Measurements from ENCODE around the gene TSC2. TPM values are rescaled to one million over a fixed set of nuclear protein-coding genes. Genes with fewer than 3 reads are reported as not detected.

TSC2 gene
- total RNA-seq, 1 experiment from 2014 or later = 166 TPM

- no peaks in the 10 kb centered on the region for H3K4me1 ChIP-seq (replicated peaks; ENCODE audit: insufficient read depth)
- 0 out of 2 replicates have a peak, but pooled peaks cover 3% of the 10 kb centered on the region for H3F3A ChIP-seq (ENCODE audit: insufficient read depth, low read depth)
- DNase-seq = no peak
- no peaks in the 10 kb centered on the region for H3K9me3 ChIP-seq (ENCODE audit: insufficient read depth, low read depth)
- ChIA-PET CTCF (no interaction called here), POLR2A (ENCODE audit: unreplicated experiment) (no interaction called here)
- no peak overlapping the region for H3K4me2 ChIP-seq
- H3K27ac ChIP-seq = no peak overlapping the region
- H3K4me3 ChIP-seq = no peak overlapping the region
- intact Hi-C loops (cut with micrococcal nuclease; ENCODE audit: unreplicated experiment) = no loop called here
- no TSS peak for BruUV-seq (replicated peaks)
- H3K36me3 ChIP-seq (ENCODE audit: low read depth) = no peaks in the 10 kb centered on the region
- TF ChIP-seq CTCF (conservative IDR thresholded peaks at IDR 0.05) (no peak), EZH2 (IDR thresholded peaks at IDR 0.05; ENCODE audit: low read depth) (no peak)
- H4K20me1 ChIP-seq (ENCODE audit: insufficient read depth) = no peaks in the 10 kb centered on the region
- no peaks in the 10 kb centered on the region for H3K79me2 ChIP-seq (ENCODE audit: low read depth)
- H2AFZ ChIP-seq = no peak overlapping the region
- no peaks in the 10 kb centered on the region for H3K27me3 ChIP-seq (ENCODE audit: insufficient read depth, low read depth)
- no peaks in the 10 kb centered on the region for H3K9me2 ChIP-seq (ENCODE audit: insufficient read depth)
These were observed 18.4 kb downstream of the TSC2 start for GRCh38 chr16:2066139-2066538.

GRCh38 chr16:2070576-2071453, 23.0 kb downstream of the TSC2 start:
- no peak overlapping the region for H3K4me2 ChIP-seq
- no peak overlapping the region for H2AFZ ChIP-seq
- no peaks in the 10 kb centered on the region for H3K36me3 ChIP-seq (ENCODE audit: low read depth)
- TF ChIP-seq EZH2 (IDR thresholded peaks at IDR 0.05; ENCODE audit: low read depth) (no peak), CTCF (conservative IDR thresholded peaks at IDR 0.05) (no peak)
- no peak overlapping the region for H3K4me3 ChIP-seq
- H3K4me1 ChIP-seq (replicated peaks; ENCODE audit: insufficient read depth) = no peaks in the 10 kb centered on the region
- no peaks in the 10 kb centered on the region for H3K9me2 ChIP-seq (ENCODE audit: insufficient read depth)
- 0 out of 2 replicates have a peak, but pooled peaks cover 2% of the 10 kb centered on the region for H3F3A ChIP-seq (ENCODE audit: insufficient read depth, low read depth)
- H4K20me1 ChIP-seq (ENCODE audit: insufficient read depth) = no peaks in the 10 kb centered on the region
- POLR2A ChIA-PET (ENCODE audit: unreplicated experiment) = no interaction called here
- intact Hi-C loops (cut with micrococcal nuclease; ENCODE audit: unreplicated experiment) = no loop called here
- DNase-seq = no peak
- CTCF ChIA-PET = no interaction called here
- no peak overlapping the region for H3K27ac ChIP-seq
- H3K79me2 ChIP-seq (ENCODE audit: low read depth) = no peaks in the 10 kb centered on the region
- H3K27me3 ChIP-seq (ENCODE audit: insufficient read depth, low read depth) = no peaks in the 10 kb centered on the region
- no TSS peak for BruUV-seq (replicated peaks)
- H3K9me3 ChIP-seq (ENCODE audit: insufficient read depth, low read depth) = no peaks in the 10 kb centered on the region

GRCh38 chr16:2071454-2072202, 23.8 kb downstream of the TSC2 start:
- Histone ChIP-seq H3K9me3 (ENCODE audit: insufficient read depth, low read depth) (no peaks in the 10 kb centered on the region), H3K36me3 (ENCODE audit: low read depth) (no peaks in the 10 kb centered on the region), H3F3A (ENCODE audit: insufficient read depth, low read depth) (no peaks in the 10 kb centered on the region), H3K4me1 (replicated peaks; ENCODE audit: insufficient read depth) (no peaks in the 10 kb centered on the region), H3K79me2 (ENCODE audit: low read depth) (no peaks in the 10 kb centered on the region), H3K27me3 (ENCODE audit: insufficient read depth, low read depth) (no peaks in the 10 kb centered on the region), H3K27ac (no peak overlapping the region), H2AFZ (no peak overlapping the region), H3K4me3 (no peak overlapping the region), H4K20me1 (ENCODE audit: insufficient read depth) (no peaks in the 10 kb centered on the region), H3K4me2 (no peak overlapping the region), H3K9me2 (ENCODE audit: insufficient read depth) (no peaks in the 10 kb centered on the region)
- POLR2A ChIA-PET (ENCODE audit: unreplicated experiment) = no interaction called here
- intact Hi-C loops (cut with micrococcal nuclease; ENCODE audit: unreplicated experiment) = no loop called here
- DNase-seq = no peak
- TF ChIP-seq CTCF (conservative IDR thresholded peaks at IDR 0.05) (no peak), EZH2 (IDR thresholded peaks at IDR 0.05; ENCODE audit: low read depth) (no peak)
- CTCF ChIA-PET = interaction anchor here (1.0 kb wide), 1 partner anchor 49 kb away, joined by 9 read pairs; no protein-coding TSS in a partner anchor
- no TSS peak for BruUV-seq (replicated peaks)
